IPS-NIHi11 (cell line): Measurements from ENCODE around the gene AJUBA.
"Not testable (repeated sequence)": the region's sequence is repeated elsewhere in the genome, so short reads cannot be mapped to it uniquely, and the experiment has no call there.

ENCODE experiments used
- DNase-seq: peaks from one replicate; pipeline ENCODE4 v3.0.0; 2012; ENCODE audit warnings: mixed read lengths, low spot score

AJUBA gene

DNA sequence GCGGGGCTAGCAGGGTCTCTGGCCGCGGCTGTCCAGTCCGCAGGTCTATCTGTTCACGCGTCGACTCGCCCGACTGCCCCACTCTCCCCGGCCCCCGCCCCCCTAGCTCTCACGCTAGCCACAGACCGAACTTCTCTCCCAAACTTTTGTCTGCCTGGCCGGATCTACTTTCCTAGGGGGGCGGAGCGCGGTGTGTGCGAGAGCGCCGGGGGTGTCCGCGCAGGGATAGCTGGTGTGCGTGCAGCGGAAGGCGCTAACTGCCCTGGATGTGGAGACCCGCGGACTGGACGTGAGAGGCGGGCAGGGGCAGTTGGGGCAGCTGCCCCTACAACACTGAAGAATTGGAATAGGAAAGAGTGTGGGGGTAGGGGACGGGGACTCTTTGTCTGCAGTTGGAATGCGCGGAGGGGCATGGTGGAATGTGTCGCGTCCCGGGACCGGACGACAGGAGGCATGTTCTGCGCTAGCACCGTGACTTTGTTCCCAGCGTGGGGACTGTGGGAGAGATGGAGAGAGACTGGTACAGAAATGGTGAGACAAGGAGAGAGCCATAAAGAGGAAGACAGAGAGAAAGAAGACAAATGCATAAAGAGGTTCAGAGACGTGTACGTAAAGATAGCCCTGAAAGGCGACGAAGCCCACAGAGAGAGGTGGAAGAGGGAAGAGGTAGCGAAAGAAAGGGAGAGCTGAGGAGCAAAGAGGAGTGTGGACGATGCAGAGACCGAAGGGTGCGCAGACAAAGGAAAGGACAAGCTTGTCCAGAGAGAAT lies at the start of gene AJUBA:
TSS of gene AJUBA (minus strand) at position 75 of the 769 bp plus-strand sequence. CDS start 285 bp downstream, outside the sequence.
- peak; percentile 85 for DNase-seq

DNA sequence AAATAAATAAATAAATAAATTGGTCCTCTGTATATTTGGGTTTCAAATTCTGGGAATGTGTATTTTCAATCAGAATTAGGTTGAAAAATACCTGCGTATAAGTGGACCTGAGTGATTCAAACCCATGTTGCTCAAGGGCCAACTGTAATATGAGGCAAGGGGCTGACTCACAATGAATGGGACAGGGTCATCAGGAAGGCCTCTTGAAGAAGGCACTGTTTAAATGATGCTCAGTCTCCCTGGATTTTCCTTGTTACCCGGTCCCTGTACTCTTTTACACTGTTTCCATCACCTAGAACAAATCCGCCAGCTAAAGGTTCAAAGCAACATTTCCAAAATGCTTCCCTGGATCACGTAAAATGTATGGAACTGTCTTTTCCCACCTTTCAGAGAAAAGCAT lies 48.6 kb upstream of the AJUBA start:
- no peak for DNase-seq

DNA sequence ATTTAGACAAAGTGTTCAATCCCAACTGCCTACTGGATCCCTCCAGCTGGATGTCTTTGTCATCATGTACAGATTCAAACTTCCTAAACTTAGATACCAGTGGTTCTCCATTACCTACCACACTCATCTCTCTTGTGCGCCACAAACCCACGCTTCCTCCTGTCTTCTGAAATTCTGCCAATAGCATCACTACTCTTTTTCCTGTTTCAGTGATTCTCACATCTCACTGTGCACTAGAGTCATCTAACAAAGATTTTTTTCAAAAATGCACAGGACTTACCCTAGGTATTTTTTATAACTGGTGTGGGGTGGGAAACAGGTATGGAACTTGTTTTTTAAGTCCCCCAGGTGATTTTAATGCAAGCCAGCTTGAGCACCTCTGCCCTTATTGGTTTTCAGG lies 46.4 kb upstream of the AJUBA start:
- no peak for DNase-seq

DNA sequence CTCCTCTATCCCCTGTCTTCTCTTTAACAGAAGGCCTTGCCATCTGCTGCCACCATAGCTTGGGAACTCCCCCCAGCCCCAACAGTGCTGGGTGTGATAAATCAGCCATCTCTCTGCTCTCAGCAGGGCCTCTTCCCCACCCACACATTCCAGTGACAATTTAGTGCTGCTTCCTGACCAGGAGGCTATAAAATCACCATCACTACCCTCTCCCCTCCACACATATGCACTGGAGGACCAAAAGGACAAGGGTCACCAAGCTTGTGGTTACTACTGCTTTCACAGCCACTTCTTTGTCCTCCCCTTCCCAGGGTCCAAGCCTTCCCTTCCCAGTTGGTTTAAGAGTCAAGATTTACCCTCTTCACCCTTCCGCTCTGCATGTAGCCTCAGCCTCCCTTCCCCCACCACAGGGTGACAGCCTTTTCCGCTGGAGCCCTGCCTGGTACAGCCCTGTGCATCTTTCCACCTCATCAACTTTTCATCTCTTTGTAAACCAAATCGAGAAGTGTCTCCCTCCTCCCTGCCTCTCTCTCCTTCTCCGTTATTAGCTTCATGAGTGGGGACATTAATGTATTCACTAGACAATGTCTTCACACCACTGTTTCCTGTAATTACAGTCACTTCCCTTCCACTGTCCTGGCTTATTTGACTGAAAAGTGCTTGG lies 42.9 kb upstream of the AJUBA start:
- DNase-seq: no peak

DNA sequence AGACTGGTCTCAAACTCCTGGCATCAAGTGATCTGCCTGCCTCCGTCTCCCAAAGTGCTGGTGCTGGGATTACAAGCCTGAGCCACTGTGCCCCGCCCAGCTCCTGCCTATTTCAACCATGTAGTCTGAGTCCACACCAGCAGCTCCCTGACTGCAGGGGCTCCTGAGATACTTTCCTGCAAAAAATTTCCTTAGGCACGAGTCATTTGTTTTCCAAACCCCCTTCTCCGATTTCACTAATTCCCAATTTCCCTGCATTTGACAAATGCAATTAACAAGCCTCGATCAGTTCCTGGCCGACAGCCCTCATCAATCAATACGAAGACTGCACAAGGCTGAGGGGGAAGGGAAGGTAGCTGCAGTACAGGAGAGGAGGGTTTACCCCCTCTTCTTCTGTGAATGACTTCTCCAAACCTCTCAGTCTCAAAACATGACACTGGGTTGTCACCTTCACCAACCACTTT lies 42.3 kb upstream of the AJUBA start:
- DNase-seq: no peak

DNA sequence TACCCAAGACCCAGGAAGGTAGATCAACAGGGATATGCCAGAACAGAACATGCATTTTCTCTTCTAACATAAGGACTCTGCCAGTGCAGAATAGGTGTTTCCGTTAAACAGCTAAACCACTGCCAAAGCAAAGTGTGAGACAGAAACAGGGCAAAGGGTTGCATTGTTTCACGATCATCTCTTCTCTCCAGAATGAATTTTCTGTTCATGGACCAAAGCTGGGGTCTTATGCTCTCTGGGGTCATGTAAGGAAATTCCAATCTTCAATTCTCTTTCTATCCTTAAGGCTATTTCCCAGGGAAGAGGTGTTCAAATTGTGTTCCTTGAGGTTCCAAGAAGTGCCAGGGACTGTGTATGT lies 41.4 kb upstream of the AJUBA start:
- DNase-seq: no peak

DNA sequence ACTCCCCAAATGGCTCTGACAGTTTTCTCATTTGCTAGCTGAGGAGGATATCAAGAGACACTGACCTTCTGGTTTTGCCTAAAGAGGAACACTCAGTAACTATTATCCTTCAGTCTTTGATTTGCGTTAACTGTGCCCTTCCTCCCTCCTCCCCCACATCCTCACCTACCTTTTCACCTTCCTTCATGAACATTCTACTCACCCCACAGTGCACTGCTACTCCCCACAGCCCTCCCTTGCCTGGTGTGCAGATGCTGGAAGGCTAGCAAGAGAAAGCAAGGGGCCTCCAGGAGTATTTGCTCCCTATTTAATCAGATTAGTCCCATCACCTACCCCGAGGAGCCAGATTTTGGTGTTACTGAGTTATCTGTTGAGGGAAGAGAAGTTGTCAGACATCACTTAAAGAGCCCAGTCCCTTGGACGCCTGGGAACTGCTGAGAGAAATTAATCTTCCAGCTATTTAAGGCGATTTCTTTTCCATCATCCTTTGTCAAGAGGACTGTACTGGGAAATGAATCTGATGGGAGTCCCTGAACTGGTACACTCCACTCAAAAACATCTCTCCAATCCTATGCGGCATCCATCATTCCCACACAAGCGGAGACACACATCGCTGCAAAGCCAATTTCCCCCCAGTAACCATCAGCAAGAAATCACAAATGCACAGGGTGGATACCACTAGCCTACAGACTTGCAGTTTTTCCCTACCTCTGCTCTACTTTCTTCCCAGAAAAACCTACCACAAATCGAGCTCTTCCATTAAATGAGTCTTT lies 40.9 kb upstream of the AJUBA start:
- no peak for DNase-seq

DNA sequence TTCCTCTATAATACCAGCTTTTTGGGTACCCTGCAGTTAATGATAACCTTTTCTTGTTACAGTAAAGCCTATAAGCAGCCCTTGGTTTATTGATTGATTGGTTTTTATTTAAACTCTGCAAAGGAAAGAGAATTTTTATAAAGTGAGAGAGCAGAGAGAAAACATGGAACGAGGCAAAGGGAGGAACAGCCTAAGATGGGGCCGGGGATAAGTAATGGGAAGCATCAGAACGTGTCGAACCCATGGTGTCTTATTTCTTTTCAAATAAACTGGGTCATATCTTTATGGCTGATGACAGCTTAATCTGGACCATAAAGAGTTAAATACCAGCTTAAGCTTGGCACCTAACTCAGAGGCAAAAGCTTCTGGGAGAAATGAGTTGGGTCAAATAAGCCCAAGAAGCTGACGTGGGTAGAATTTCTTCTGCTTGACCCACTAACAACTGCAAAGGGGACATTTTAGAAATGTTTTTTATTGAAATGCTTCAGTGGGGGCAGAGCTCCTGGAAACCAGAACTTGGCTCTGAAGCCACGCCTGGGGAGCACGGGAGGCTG lies 39.6 kb upstream of the AJUBA start:
- DNase-seq: no peak

DNA sequence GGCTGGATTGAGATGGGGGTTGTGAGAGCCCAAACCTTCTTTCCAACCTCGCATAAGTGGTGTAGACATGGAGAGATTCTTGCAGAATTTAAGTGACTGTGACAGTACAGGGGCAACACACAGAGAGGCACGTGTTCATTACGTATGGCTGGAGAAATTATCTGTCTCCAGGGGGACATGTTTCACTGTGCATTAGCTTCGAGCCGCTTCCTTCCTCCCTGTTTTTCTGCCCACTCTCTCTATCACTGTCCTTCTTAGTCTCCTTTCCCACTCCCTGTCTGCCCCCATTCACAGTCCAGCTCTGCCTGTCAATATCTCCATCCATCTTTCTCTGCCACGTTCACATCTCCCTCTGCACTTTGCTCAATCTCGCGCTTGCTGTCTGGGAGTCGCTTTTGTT lies 39.1 kb upstream of the AJUBA start:
- no peak for DNase-seq

DNA sequence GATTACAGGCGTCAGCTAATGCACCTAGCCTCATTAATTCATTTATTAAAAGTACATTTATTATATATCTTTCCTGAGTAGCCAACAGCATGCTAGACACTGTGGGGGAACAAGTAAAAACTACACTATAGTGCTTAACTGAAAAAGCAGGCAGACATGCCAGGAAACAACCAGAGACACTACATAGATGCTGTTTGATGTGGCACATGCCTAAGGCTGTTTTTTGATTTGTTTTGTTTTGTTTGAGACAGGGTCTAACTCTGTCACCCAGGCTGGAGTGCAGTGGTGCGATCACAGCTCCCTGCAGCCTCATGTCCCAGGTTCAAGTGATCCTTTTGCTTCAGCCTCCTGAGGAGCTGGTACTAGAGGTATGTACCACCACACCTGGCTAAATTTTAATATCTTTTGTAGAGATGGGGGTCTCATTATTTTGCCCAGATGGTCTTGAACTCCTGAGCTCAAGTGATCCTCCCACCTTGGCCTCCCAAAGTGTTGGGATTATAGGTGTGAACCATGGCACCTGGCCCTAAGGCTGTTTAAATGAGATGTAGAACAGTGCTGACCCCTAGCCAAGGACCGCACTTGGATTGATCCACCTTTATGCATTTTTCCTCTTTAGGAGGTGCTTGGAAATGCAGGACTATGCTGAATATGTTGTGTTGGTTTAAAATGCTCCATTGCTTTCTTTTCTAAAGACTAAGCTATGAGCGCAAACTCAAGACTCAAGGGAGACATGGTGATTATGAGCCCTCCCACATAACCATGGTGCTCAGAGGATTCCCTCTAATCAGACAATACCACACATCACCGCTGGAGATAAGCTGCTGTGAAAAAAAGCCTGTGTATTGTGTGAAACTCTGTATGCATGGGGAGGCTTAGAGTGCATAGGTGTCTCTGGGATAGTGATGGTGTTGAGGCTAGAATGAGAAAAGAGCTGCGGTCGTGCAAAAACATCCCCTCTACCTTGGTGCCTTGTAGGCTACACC lies 38.1 kb upstream of the AJUBA start:
- DNase-seq: no peak

DNA sequence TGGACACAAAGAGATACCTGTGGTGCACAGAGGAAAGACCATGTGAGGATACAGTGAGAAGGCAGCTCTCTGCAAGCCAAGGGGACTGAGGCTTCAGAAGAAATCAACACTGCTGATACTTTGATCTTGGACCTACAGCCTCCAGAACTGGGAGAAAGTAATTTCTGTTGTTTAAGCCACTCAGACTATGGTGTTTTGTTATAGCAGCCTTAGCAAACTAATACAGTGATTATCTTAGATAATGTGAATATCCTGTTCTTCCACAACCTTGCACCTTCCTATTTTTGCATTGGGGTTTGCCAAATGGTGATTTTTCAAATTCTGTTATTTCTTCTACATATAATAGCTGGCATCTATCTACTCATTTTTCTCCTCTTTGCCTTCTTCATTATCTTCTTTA lies 35.8 kb upstream of the AJUBA start:
- DNase-seq: no peak

DNA sequence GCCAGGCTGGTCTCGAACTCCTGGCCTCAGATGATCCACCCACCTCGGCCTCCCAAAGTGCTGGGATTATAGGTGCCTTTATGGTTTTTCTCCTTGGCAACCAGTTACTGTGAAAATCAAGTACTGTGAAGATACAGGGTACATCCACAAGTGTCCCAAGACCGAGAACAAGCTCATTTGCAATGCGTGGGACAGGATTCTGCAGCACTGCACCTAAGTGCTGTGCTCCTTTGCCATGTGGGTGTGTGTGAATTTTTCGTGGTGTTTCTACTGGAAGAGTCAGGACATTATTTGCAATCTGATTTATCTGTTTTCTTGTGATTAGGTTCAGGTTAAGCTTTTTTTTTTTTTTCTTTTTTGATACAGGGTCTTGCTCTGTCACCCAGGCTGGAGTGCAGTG lies 34.7 kb upstream of the AJUBA start:
- DNase-seq: no peak

DNA sequence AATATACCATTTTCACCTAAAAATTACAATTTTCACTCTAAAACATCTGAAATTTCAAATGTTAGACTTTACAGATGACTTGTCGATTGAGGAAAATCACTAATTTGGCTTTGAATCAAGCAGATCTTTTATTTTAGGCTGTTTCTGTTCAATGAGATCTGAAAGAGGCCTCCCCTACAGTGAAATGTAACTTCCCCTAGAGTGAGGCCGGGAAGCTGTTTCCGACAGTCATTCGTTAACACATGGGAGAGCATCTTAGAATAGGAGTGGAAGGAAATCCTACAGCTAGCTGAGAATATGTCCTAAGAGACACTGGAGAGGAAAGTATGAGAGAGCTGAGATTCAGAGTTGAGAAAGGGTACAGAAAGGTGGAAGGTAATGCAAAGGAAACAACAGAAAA lies 33.3 kb upstream of the AJUBA start:
- no peak for DNase-seq

DNA sequence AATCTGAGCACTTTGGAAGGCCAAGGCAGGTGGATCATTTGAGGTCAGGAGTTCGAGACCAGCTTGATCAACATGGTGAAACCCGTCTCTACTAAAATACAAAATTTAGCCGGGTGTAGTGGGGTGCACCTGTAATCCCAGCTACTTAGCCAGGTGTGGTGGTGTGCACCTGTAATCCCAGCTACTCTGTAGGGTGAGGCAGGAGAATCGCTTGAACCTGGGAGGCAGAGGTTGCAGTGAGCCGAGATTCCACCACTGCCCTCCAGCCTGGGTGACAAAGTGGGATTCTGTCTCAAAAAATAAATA lies 31.4 kb upstream of the AJUBA start:
- not testable (repeated sequence) for DNase-seq

DNA sequence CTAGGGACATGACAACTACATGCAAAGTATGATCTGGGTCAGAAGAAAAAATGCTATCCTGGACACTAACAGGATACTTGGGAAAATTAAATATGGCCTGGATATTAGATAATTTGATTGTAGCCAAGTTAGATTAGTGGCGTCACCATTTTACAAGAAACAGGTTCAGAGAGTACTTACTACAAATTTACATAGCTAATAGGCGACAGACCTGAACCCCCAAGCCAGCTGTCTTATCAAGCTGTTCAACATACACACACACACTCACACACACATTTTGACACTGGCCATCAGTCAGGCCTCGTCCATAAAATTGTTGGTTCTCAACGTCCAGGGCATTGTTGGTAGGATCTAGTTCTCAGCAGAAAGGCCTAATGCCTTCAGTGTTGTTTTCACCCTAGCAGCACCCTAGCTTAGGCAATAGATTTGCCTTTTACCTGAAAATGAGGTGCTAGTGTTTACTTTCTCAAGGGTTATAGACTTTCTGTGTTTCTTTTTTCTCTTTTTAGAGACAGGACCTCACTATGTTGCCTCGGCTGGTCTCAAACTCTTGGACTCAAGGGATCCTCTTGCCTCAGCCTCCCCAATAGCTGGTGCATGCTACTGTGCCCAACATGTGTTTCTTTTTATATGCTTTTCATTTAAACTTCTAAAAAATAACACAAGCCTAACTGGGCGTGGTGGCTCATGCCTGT lies 30.9 kb upstream of the AJUBA start:
- DNase-seq: no peak

DNA sequence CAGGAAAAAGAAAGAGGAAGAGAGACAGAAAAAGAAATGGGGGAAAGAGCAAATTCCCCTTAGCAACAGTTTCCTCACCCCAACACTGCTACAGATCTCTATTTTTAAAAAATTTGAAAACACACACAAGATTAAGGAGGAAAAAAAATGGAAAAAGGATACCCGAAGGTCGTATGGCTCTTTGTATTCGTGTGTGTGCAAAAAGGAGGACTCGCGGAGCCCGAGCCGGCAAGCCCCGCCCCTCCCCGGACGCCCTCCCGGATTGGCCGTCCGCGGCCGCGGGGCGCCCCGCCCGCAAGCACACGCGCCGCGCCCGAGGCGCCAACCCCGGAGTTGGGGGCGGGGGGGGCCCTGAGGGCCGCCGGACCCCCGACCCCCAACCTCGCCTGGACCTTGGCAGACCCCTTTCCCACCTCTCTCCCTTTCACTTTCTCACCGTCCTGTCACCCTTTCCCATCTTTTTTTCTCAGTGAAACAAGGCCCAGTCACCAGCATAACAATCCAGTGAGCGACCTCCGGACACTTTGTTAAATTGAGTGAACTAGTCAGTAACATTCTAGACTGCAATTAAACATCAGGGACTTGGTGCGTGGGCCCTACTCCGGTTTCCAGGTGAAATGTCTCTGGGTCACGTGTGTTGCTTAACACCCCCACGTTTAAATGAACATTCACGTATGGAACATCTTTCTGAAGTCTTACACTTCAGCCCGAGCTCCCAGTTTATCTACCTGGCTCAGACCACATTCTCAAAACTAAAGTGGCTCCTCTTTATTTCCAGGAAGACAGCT lies 27.8 kb upstream of the AJUBA start, which contains the start of gene C14orf93:
TSS of gene C14orf93 (minus strand) at position 205 of the 788 bp plus-strand sequence. CDS start 11,120 bp downstream, outside the sequence.
- DNase-seq: peak; percentile 93

DNA sequence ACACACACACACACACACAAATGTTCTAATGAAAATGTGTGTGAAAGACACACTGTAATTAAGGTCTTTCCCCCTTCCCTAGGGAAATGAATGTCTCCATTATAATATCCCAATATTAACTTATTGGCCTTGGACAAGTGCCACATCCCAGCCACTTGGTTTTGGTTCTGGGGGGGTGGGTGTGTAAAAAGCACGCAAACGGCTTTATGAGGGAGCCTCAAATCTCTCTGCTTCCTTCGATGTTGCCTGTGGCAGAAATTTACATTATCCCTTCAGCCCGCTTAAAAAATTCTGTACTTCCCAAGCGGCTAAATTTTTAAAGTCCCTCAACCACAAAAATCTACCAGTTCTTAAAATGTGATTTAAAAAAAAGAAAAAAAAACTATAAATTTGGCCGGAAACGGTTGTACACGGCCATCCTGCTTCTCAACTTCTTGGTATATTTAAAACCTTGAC lies 27.2 kb upstream of the AJUBA start:
- no peak for DNase-seq

DNA sequence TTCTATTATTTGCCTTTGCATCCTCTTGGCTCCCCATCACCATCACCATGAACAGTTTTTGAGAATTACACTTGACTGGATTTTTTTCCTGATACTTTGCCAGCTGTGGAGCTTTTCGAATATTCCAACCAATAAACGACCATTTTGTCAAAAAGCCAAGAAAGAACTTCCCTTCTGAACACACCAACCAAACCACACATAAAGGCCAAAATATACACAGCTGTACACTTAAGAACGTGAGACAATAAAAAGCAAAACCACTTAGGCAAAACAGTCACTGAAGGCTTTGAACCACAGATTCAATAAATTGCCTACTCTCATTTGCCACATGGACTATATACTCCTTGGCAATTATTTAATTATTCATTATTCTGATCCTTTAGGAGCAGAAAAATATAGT lies 26.5 kb upstream of the AJUBA start:
- no peak for DNase-seq

DNA sequence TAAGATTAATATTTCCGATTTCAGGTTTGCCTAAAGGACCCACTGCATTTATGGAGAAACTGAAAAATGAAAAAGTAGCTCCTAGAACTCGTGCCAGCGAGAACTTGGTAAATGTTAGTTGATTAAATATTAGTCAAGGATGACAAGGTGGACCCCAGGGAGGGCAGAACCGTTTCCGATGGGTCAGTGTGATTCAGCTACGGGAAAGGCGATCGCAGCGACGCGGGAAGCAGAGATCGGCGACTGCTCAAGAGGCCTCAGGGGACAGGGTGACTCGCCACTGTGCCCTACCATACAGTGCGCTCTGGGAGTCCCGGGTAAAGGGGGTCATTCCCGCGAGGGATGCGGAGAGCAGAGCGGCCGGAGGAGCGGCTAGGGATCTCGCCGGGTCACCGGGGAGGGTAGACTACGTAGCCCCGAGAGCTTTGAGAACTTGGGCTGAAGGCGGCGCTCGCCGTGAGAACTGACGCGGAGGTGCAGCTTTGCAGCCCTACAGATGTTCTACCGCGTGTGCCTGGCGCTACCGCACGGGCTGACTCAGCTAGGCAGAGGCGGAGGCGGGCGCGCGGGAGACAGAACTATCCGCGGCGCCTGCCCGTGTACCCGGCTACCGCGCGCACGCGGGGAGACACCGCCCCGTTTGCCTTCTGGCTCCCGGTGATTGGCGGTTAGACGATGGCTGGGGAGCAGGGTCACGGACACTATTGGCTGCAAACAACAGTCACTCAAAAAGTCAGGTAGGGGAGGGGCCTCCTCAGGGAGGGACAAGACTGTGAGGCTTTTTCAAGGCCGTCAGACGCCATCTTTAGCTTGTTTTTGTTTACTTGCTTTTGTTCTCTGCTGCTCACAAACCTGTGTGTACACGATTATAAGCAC lies 24.4 kb upstream of the AJUBA start:
- DNase-seq: peak; percentile 95
